Smooth muscle cell (in vitro differentiated cells): Measurements from ENCODE around the gene CASP4. TPM values are rescaled to one million over a fixed set of nuclear protein-coding genes. Genes with fewer than 3 reads are reported as not detected.

Experiments used
- DNase-seq: peaks from one replicate; lab custom pipeline; 2025; ENCODE audit not compliant: unreplicated experiment; lab: John Stamatoyannopoulos, UW
- H2AFZ ChIP-seq: fragments of 200-600 bp; sonication (generic); 2 replicates; pipeline ENCODE4 v1.6.0; 2016; ENCODE audit warnings: antibody characterized with exemption, low read depth, mild to moderate bottlenecking
- H3F3A ChIP-seq: fragments of 200-600 bp; sonication (generic); 2 replicates; pipeline ENCODE4 v1.6.0; 2017; ENCODE audit warnings: antibody characterized with exemption, low read depth
- H3K27ac ChIP-seq: fragments of 200-600 bp; sonication (generic); 2 replicates; pipeline ENCODE4 v1.5.1; 2016; ENCODE audit warnings: low read depth, mild to moderate bottlenecking
- H3K27me3 ChIP-seq: fragments of 200-600 bp; sonication (generic); 2 replicates; pipeline ENCODE4 v1.6.1; 2016; ENCODE audit warnings: low read depth, mild to moderate bottlenecking
- H3K36me3 ChIP-seq: fragments of 200-600 bp; sonication (generic); 2 replicates; pipeline ENCODE4 v1.5.1; 2016; ENCODE audit warnings: low read depth
- H3K4me1 ChIP-seq: fragments of 200-600 bp; sonication (generic); 2 replicates; pipeline ENCODE4 v1.5.1; 2016; ENCODE audit warnings: low read depth
- H3K4me2 ChIP-seq: fragments of 200-600 bp; sonication (generic); 2 replicates; pipeline ENCODE4 v1.6.0; 2016; ENCODE audit warnings: mild to moderate bottlenecking
- H3K4me3 ChIP-seq: fragments of 200-600 bp; sonication (generic); 2 replicates; pipeline ENCODE4 v1.5.1; 2016; ENCODE audit warnings: mild to moderate bottlenecking
- H3K79me2 ChIP-seq: fragments of 200-600 bp; sonication (generic); 2 replicates; pipeline ENCODE4 v1.6.0; 2016; ENCODE audit warnings: low read depth, mild to moderate bottlenecking
- H3K9ac ChIP-seq: fragments of 200-600 bp; sonication (generic); 2 replicates; pipeline ENCODE4 v1.6.0; 2016; ENCODE audit warnings: low read depth
- H3K9me3 ChIP-seq: fragments of 200-600 bp; sonication (generic); replicated peaks from 2 replicates; pipeline ENCODE4 v1.5.1; 2016; ENCODE audit warnings: low read depth
- H4K20me1 ChIP-seq: fragments of 200-600 bp; sonication (generic); 2 replicates; pipeline ENCODE4 v1.6.0; 2016; ENCODE audit warnings: low read depth
- CTCF ChIP-seq: fragments of 200-600 bp; sonication (generic); IDR thresholded peaks from 2 replicates; pipeline ENCODE4 v1.5.1; 2017; ENCODE audit warnings: borderline replicate concordance, mild to moderate bottlenecking, antibody characterized with exemption; ENCODE audit not compliant: insufficient read depth, poor library complexity, severe bottlenecking
- WGBS: methylation state at CpG from one replicate; pipeline ENCODE4 v1.1.7; 2016; ENCODE audit warnings: low lambda C conversion rate; 5-methylcytosine and 5-hydroxymethylcytosine counted together
- polyA plus RNA-seq: library from polyadenylated mRNA; unstranded; fragments of >200 nt; fragmentation: Nextera tagmentation; extraction: Ambion mirVana; gene quantifications from 2 replicates; pipeline ENCODE4 v1.2.1, GENCODE V29; 2016
- total RNA-seq: library from RNA; depleted of rRNA; stranded (reverse); fragments of >200 nt; gene quantifications from 2 replicates; pipeline ENCODE4 v1.2.3, GENCODE V29; 2014

CASP4 gene
- total and polyA plus RNA-seq, 2 experiments from 2014 or later: 8.8 to 36.3 TPM

GRCh38 chr11:104956528-104956927, 11.8 kb downstream of the CASP4 start:
- Histone ChIP-seq H3K36me3 (no peaks in the 10 kb centered on the region), H3K27me3 (no peaks in the 10 kb centered on the region), H3K4me1 (no peaks in the 10 kb centered on the region), H3K4me2 (no peak overlapping the region), H4K20me1 (no peaks in the 10 kb centered on the region), H3K79me2 (no peaks in the 10 kb centered on the region), H3F3A (no peaks in the 10 kb centered on the region), H3K9me3 (no peaks in the 10 kb centered on the region), H3K4me3 (no peak overlapping the region), H2AFZ (no peak overlapping the region), H3K9ac (no peak overlapping the region), H3K27ac (no peak overlapping the region)
- TF ChIP-seq CTCF: no peak
- no peak for DNase-seq

- Histone ChIP-seq H3K27ac (no peak overlapping the region), H3K9me3 (no peaks in the 10 kb centered on the region), H3K4me3 (no peak overlapping the region), H3K79me2 (no peaks in the 10 kb centered on the region), H4K20me1 (no peaks in the 10 kb centered on the region), H3K4me2 (no peak overlapping the region), H3K4me1 (no peaks in the 10 kb centered on the region), H3K27me3 (no peaks in the 10 kb centered on the region), H3K36me3 (peaks cover 4% of the 10 kb centered on the region), H3F3A (no peaks in the 10 kb centered on the region), H2AFZ (no peak overlapping the region), H3K9ac (no peak overlapping the region)
- TF ChIP-seq CTCF: peak; percentile 51
- DNase-seq: no peak
- WGBS: 33% methylated on average over 2 of the region's 2 CpGs
These were observed 21.5 kb downstream of the CASP4 start for GRCh38 chr11:104946907-104947306.

GRCh38 chr11:104944076-104944475, 24.3 kb downstream of the CASP4 start:
- Histone ChIP-seq H3F3A (no peaks in the 10 kb centered on the region), H3K4me1 (no peaks in the 10 kb centered on the region), H2AFZ (no peak overlapping the region), H3K4me3 (no peak overlapping the region), H4K20me1 (no peaks in the 10 kb centered on the region), H3K79me2 (no peaks in the 10 kb centered on the region), H3K27ac (no peak overlapping the region), H3K9ac (no peak overlapping the region), H3K9me3 (no peaks in the 10 kb centered on the region), H3K4me2 (no peak overlapping the region), H3K36me3 (no peaks in the 10 kb centered on the region), H3K27me3 (no peaks in the 10 kb centered on the region)
- TF ChIP-seq CTCF: no peak
- DNase-seq: no peak

GRCh38 chr11:104943561-104943960, 24.8 kb downstream of the CASP4 start:
- no peak for TF ChIP-seq CTCF
- H3K4me2 ChIP-seq: no peak overlapping the region
- H3F3A ChIP-seq: no peaks in the 10 kb centered on the region
- no peak overlapping the region for H2AFZ ChIP-seq
- no peak for DNase-seq
- H3K9ac ChIP-seq: no peak overlapping the region
- no peak overlapping the region for H3K27ac ChIP-seq
- no peaks in the 10 kb centered on the region for H3K36me3 ChIP-seq
- H3K4me3 ChIP-seq: no peak overlapping the region
- H3K27me3 ChIP-seq: no peaks in the 10 kb centered on the region
- H4K20me1 ChIP-seq: no peaks in the 10 kb centered on the region
- no peaks in the 10 kb centered on the region for H3K79me2 ChIP-seq
- 43% methylated on average over 2 of the region's 2 CpGs for WGBS
- H3K4me1 ChIP-seq: no peaks in the 10 kb centered on the region
- H3K9me3 ChIP-seq: no peaks in the 10 kb centered on the region
